PC-3 (cell line): ENCODE measurements around the gene TRIP6. TPM values are rescaled to one million over a fixed set of nuclear protein-coding genes. Genes with fewer than 3 reads are reported as not detected.

ENCODE experiments used
- ATAC-seq: fragments of 200-7000 bp; cut with Tn5 transposase; 2 replicates; pipeline ENCODE4 v1.9.1; 2020; ENCODE audit warnings: mild to moderate bottlenecking, moderate library complexity
- BruUV-seq: library from RNA; stranded (reverse); fragments of 400-500 nt; replicated peaks from 2 replicates; lab custom pipeline; 2021; lab: Mats Ljungman, UMichigan
- CTCF ChIA-PET: fragments of 300-600 bp; sonication (Branson Sonifier 250); formaldehyde crosslinking; loops from one replicate; lab custom pipeline; 2022; ENCODE audit warnings: antibody characterized with exemption; lab: Charles Lee
- POLR2A ChIA-PET: fragments of 300-600 bp; sonication (Branson Sonifier 250); formaldehyde crosslinking; loops from one replicate; lab custom pipeline; 2022; ENCODE audit warnings: antibody characterized with exemption; ENCODE audit not compliant: unreplicated experiment; lab: Charles Lee
- DNase-seq: peaks from one replicate; pipeline ENCODE4 v3.0.0-alpha.2; 2015
- H2AFZ ChIP-seq: fragments of 300-600 bp; sonication (generic); 2 replicates; pipeline ENCODE4 v1.6.0; 2016; ENCODE audit warnings: antibody characterized with exemption, low read length
- H3F3A ChIP-seq: fragments of 300-600 bp; sonication (generic); one replicate; pipeline ENCODE4 v1.6.0; 2017; ENCODE audit warnings: antibody characterized with exemption, low read length, control low read depth, mild to moderate bottlenecking; ENCODE audit not compliant: unreplicated experiment
- H3K27ac ChIP-seq: fragments of 300-600 bp; sonication (generic); 2 replicates; pipeline ENCODE4 v1.5.1; 2016; ENCODE audit warnings: mild to moderate bottlenecking, low read length
- H3K27me3 ChIP-seq: fragments of 300-600 bp; sonication (generic); 2 replicates; pipeline ENCODE4 v1.6.1; 2016; ENCODE audit warnings: low read length, mixed read lengths
- H3K36me3 ChIP-seq: fragments of 300-600 bp; sonication (generic); 2 replicates; pipeline ENCODE4 v1.6.1; 2016; ENCODE audit warnings: low read depth, mixed run types, low read length, mixed read lengths
- H3K4me1 ChIP-seq: fragments of 300-600 bp; sonication (generic); 2 replicates; pipeline ENCODE4 v1.5.1; 2016; ENCODE audit warnings: low read length; ENCODE audit not compliant: insufficient read depth
- H3K4me2 ChIP-seq: fragments of 300-600 bp; sonication (generic); 2 replicates; pipeline ENCODE4 v1.6.0; 2016; ENCODE audit warnings: low read length
- H3K4me3 ChIP-seq: fragments of 300-600 bp; sonication (generic); 2 replicates; pipeline ENCODE4 v1.5.1; 2016; ENCODE audit warnings: mild to moderate bottlenecking, low read length, mixed read lengths
- H3K79me2 ChIP-seq: fragments of 300-600 bp; sonication (generic); 2 replicates; pipeline ENCODE4 v1.6.1; 2017; ENCODE audit warnings: low read length, mixed read lengths
- H3K9ac ChIP-seq: fragments of 300-600 bp; sonication (generic); 2 replicates; pipeline ENCODE4 v1.6.0; 2016; ENCODE audit warnings: mild to moderate bottlenecking, low read length
- H3K9me2 ChIP-seq: fragments of 300-600 bp; sonication (generic); replicated peaks from 2 replicates; pipeline ENCODE4 v1.6.1; 2016; ENCODE audit warnings: mixed run types, low read length, mixed read lengths
- H3K9me3 ChIP-seq: fragments of 300-600 bp; sonication (generic); 2 replicates; pipeline ENCODE4 v1.6.1; 2016; ENCODE audit warnings: low read length, mixed read lengths
- H4K20me1 ChIP-seq: fragments of 300-600 bp; sonication (generic); 2 replicates; pipeline ENCODE4 v1.6.1; 2016; ENCODE audit warnings: low read length, mixed read lengths
- EZH2 ChIP-seq: fragments of 300-600 bp; sonication (generic); IDR thresholded peaks from one replicate; pipeline ENCODE4 v1.6.1; 2017; ENCODE audit warnings: antibody characterized with exemption, mild to moderate bottlenecking, low read length; ENCODE audit not compliant: unreplicated experiment
- EZH2phosphoT487 ChIP-seq: fragments of 300-600 bp; sonication (generic); IDR thresholded peaks from 2 replicates; pipeline ENCODE4 v1.6.1; 2018; ENCODE audit warnings: mild to moderate bottlenecking, antibody characterized with exemption, low read length, borderline replicate concordance
- intact Hi-C: fragments of 100-400 bp; cut with micrococcal nuclease; formaldehyde crosslinking; loops from 2 replicates; pipeline ENCODE4 v1.9.0; 2023
- total RNA-seq: library from RNA; depleted of rRNA; stranded (reverse); fragments of >200 nt; gene quantifications from 2 replicates; pipeline ENCODE4 v1.2.3, GENCODE V29; 2014
- TF ChIP-seq, protein P1 (sequence below): fragments of 300-600 bp; sonication (generic); conservative IDR thresholded peaks from 2 replicates; pipeline ENCODE4 v1.5.1; 2017; ENCODE audit warnings: antibody characterized with exemption, low read depth, mild to moderate bottlenecking, low read length

TRIP6 gene
- total RNA-seq, 1 experiment from 2014 or later, result 11.3 TPM

DNA sequence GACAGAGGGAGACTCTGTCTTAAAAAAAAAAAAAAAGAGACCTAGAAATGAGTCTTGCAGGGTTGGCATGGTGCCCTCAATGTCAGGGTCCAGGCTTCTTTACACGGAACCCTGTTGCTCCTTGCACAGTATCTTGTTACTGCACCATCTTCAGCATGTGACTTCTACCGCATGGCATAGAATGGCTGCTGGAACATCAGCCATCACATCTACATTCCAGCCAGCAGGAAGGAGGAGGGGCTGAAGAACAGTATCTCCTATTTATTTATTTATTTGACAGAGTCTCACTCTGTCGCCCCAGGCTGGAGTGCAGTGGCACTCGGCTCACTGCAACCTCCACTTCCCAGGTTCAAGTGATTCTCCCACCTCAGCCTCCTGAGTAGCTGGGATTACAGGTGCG is 32.2 kb downstream of the TRIP6 start:
- intact Hi-C loops, result loop anchor here (5.0 to 10.0 kb wide), 2 partner anchors 68 to 235 kb away; partner anchors contain the start of gene MUC12
- Histone ChIP-seq H3K27me3 (peaks cover 17% of the 10 kb centered on the region), H4K20me1 (no peaks in the 10 kb centered on the region), H3K27ac (no peak overlapping the region), H2AFZ (no peak overlapping the region), H3K9ac (no peak overlapping the region), H3K4me1 (peaks cover 4% of the 10 kb centered on the region; the same call in 1 of the 2 replicates), H3K4me2 (no peak overlapping the region), H3K9me2 (no peaks in the 10 kb centered on the region), H3K4me3 (no peak overlapping the region), H3K79me2 (no peaks in the 10 kb centered on the region), H3K36me3 (no peaks in the 10 kb centered on the region), H3F3A (no peaks in the 10 kb centered on the region), H3K9me3 (no peaks in the 10 kb centered on the region)
- no peak for TF ChIP-seq EZH2phosphoT487
- TF ChIP-seq, protein P1, sequence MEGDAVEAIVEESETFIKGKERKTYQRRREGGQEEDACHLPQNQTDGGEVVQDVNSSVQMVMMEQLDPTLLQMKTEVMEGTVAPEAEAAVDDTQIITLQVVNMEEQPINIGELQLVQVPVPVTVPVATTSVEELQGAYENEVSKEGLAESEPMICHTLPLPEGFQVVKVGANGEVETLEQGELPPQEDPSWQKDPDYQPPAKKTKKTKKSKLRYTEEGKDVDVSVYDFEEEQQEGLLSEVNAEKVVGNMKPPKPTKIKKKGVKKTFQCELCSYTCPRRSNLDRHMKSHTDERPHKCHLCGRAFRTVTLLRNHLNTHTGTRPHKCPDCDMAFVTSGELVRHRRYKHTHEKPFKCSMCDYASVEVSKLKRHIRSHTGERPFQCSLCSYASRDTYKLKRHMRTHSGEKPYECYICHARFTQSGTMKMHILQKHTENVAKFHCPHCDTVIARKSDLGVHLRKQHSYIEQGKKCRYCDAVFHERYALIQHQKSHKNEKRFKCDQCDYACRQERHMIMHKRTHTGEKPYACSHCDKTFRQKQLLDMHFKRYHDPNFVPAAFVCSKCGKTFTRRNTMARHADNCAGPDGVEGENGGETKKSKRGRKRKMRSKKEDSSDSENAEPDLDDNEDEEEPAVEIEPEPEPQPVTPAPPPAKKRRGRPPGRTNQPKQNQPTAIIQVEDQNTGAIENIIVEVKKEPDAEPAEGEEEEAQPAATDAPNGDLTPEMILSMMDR, result no peak
- TF ChIP-seq EZH2, result no peak
- CTCF ChIA-PET, result interaction anchor here (0.7 kb wide), 1 partner anchor 159 kb away, joined by 3 read pairs; no protein-coding TSS in a partner anchor
- DNase-seq, result no peak
- no TSS peak for BruUV-seq
- POLR2A ChIA-PET, result no interaction called here
- ATAC-seq, result no peak

GRCh38 chr7:100900978-100901377 is 33.8 kb downstream of the TRIP6 start:
- BruUV-seq, result no TSS peak
- ChIA-PET CTCF (no interaction called here), POLR2A (no interaction called here)

GRCh38 chr7:100901921-100902332 is 34.7 kb downstream of the TRIP6 start:
- Histone ChIP-seq H3K9ac (no peak overlapping the region), H3F3A (no peaks in the 10 kb centered on the region), H4K20me1 (no peaks in the 10 kb centered on the region), H3K27me3 (no peaks in the 10 kb centered on the region), H3K4me2 (no peak overlapping the region), H3K4me1 (no peaks in the 10 kb centered on the region), H3K27ac (no peak overlapping the region), H3K4me3 (no peak overlapping the region), H3K36me3 (no peaks in the 10 kb centered on the region), H3K79me2 (no peaks in the 10 kb centered on the region), H3K9me3 (no peaks in the 10 kb centered on the region), H3K9me2 (no peaks in the 10 kb centered on the region), H2AFZ (no peak overlapping the region)
- BruUV-seq, result no TSS peak
- intact Hi-C loops, result no loop called here
- TF ChIP-seq EZH2phosphoT487 (no peak), EZH2 (no peak)
- TF ChIP-seq, protein P1, result no peak
- CTCF ChIA-PET, result no interaction called here
- ATAC-seq (no peak), DNase-seq (no peak)
- POLR2A ChIA-PET, result no interaction called here

More at GRCh38 chr7:100900978-100901377, 33.8 kb downstream of the TRIP6 start:
- Histone ChIP-seq H3K9ac (no peak overlapping the region), H3K4me2 (no peak overlapping the region), H3K79me2 (no peaks in the 10 kb centered on the region), H3K9me3 (no peaks in the 10 kb centered on the region), H3K9me2 (no peaks in the 10 kb centered on the region), H3F3A (no peaks in the 10 kb centered on the region), H3K4me3 (no peak overlapping the region), H3K27ac (no peak overlapping the region), H3K27me3 (peaks cover 8% of the 10 kb centered on the region), H3K4me1 (peaks cover 3% of the 10 kb centered on the region; the same call in 1 of the 2 replicates), H3K36me3 (no peaks in the 10 kb centered on the region), H4K20me1 (no peaks in the 10 kb centered on the region), H2AFZ (no peak overlapping the region)
- DNase-seq (no peak), ATAC-seq (no peak)
- intact Hi-C loops, result no loop called here
- TF ChIP-seq, protein P1, result no peak
- TF ChIP-seq EZH2 (no peak), EZH2phosphoT487 (no peak)
